ENCODE results near the gene SFMBT2.

GRCh38 chr10:7357193-7357592, 53.6 kb downstream of the SFMBT2 start:
- TF ChIP-seq, protein P1, sequence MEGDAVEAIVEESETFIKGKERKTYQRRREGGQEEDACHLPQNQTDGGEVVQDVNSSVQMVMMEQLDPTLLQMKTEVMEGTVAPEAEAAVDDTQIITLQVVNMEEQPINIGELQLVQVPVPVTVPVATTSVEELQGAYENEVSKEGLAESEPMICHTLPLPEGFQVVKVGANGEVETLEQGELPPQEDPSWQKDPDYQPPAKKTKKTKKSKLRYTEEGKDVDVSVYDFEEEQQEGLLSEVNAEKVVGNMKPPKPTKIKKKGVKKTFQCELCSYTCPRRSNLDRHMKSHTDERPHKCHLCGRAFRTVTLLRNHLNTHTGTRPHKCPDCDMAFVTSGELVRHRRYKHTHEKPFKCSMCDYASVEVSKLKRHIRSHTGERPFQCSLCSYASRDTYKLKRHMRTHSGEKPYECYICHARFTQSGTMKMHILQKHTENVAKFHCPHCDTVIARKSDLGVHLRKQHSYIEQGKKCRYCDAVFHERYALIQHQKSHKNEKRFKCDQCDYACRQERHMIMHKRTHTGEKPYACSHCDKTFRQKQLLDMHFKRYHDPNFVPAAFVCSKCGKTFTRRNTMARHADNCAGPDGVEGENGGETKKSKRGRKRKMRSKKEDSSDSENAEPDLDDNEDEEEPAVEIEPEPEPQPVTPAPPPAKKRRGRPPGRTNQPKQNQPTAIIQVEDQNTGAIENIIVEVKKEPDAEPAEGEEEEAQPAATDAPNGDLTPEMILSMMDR (IDR thresholded peaks at IDR 0.05; ENCODE audit: low read depth, low read length), result no peak
- TF ChIP-seq EZH2phosphoT487 (IDR thresholded peaks at IDR 0.05; ENCODE audit: low read depth), result no peak
